Suppressor macrophage treated with lipopolysaccharide for 4 hours (primary cell): ENCODE data around the gene CD4.
A peak's percentile ranks its signal among the peaks of the same experiment; 100 is the strongest.

Source experiments
- DNase-seq: peaks from one replicate; pipeline ENCODE4 v3.0.0-alpha.2; 2020

The CD4 gene

DNA sequence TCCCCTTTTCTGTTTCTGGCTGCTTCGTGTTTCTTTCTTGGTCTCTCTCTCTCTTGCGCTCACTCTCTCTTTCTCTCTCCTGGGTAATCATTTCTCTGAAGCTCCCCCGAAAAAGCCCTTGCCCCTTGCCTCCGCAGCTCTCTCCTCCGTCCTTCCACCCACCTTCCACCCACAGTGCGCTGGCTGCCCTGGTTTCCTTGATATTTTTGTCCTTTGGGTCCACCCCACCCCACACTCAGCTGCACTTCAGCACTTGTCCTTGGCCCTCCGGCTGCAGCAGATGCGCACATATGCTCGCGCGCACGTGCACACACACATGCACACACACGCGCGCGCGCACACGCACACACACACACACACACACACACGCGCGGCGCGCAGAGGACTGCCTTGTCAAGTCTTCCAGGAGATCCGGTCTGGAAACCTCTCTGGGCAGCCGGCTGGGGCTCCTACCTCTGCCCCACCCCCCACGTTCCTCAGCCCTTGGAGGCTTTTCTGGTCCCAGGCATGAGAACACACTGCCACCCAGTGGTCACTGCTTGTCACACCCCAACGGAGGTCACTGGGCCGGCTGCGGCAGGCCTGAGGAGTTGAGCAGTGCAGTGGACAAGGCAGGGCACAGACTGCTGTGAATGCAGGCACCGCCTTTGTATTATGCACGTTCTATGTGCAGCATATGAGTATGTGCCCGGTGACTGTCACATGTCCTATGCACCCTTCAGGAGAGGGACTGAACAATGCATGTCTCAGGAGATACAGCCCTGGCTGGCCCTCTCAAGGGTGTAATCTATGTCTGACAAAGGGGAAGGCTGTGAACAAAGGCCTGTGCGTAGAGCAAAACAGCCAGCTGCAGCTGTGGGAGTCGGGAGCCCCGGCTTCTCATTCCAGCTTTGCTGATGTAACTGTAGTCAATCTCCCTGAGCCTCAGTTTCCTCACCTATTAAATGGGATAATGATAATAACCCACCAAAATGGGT lies 10.5 kb upstream of the CD4 start:
- DNase-seq = peak; percentile 93

DNA sequence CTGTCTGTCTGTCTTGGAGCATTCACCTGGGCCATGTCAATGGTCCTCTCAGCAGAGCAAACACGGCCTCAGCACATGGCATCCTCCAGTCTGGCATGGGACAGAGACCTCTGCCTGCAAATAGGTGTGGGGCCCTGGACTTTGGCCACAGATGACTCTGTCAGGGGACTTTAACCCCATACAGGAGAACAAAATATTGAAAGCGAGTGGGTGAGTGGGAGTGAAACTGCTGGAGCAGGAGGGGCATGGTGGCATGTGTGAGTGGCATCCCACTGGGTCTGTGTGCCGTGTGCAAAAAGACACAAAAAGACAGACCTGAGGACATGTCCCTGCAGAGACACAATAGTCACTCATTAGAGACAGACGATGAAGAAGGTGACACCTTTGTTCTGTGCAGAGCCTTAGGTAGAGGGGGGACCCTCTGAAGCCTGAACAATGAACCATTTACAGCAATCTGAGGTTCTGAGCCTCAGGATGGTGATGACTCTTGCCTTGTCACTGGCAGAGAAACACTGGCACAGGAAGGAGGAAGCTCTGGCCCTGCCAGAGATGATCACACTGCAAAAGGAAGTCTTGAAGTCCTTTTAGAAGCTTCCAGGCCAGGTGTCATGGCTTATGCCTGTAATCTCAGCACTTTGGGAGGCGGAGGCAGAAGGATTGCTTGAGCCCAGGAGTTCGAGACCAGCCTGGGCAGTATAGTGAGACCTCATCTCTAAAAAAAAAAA lies 9.5 kb upstream of the CD4 start:
- DNase-seq = peak; percentile 45

DNA sequence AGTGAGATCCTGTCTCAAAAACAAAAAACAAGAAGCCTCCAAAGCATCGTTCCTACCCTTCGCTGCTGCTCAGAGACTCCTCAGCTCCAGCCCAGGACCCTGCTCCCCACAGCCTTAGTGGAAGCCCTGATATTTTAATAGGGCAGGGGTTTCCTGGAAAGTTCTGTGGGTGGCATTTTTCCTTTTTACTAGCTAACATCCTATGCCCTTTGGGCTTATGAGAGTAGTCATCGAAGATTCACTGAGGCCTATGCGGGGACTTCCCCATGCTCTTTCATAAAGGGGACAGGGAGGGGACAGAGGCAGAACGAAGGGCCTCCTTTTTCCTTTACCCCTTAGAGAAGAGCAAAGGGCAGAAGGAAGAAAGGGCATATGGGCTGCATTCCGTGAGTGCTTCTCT lies 8.8 kb upstream of the CD4 start:
- peak; percentile 48 for DNase-seq

DNA sequence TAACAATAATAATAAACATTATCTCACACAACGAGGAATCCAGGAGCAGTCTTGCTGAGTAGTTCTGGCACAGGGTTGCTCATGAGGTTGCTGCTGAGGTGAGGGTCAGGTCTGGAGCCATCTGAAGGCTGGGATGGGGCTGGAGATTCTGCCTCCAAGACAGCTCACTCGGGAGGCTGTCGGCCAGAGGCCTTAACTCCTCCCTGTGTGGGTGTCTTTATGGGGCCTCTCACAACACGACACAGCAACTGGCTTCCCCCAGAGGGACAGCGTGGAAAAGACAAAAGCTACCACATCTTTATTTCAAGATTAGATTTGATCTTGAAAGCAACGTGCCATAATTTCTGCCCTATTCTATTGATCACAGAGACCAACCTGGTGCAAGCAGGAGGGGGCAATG lies 7.2 kb upstream of the CD4 start:
- no peak for DNase-seq

DNA sequence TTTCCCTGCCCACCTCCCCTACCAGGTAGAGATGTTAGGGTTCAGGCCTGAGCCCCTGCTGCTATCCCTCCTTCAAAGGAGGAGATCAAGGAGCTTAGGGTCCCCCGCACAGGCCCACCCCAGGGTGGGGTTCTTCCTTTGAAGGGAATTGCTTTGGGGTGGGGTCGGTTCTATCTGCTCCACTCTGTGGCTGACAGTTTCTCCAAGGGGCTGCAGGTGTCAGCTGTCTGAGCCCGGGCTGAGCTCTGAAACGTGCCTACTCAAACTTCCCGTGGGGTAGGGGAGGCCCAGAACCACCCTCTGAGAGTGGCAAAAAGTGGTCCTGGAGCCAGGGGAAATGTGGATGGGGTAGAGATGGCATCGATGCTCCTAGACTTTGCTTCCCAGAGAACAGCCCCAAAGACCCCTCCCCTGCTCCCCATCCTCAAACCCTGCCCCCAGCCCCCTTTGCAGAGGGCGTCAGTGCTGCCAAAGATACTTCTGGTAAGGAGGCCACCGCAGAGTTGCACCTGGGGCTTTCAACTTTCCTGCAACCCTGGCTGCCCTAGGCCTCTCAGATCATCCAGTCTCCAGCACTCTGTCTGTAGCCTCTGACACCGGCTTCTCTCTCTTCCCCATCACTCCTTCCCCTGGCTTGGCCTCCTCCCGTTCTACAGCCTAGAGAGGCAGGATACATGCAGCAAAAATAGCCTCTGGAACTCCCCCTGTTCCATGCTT lies 6.3 kb upstream of the CD4 start:
- DNase-seq = no peak

DNA sequence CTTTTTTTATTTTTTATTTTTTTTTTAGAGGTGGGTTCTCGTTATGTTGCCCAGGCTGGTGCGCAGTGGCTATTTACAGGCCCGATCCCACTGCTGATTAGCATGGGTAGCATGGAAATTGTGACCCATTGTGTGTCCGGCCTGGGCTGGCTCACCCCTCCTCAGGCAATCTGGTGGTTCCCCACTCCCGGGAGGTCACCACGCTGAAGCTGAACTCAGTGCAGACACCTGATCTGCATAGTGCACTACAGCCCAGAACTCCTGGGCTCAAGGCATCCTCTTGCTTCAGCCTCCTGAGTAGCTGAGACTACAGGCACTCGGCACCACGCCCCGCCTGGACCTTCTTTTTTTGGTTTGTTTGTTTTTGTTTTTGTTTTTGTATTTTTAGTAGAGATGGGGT lies 5.5 kb upstream of the CD4 start:
- DNase-seq = no peak

DNA sequence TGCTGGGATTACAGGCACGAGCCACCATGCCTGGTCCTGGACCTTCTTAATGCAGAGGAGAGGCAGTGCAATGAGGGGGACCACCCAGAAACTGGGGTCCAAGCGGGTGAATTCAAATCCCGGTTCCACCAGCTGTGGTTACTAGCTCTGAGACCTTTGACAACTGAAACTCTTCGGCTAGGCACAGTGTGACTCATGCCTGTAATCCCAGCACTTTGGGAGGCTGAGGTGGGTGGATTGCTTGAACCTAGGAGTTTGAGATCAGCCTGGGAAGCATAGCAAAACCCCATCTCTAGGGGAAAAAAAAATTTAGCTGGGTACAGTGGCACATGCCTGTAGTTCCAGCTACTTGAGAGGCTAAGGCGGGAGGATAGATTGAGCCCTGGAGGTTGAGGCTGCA lies 5.0 kb upstream of the CD4 start:
- peak; percentile 39 for DNase-seq

DNA sequence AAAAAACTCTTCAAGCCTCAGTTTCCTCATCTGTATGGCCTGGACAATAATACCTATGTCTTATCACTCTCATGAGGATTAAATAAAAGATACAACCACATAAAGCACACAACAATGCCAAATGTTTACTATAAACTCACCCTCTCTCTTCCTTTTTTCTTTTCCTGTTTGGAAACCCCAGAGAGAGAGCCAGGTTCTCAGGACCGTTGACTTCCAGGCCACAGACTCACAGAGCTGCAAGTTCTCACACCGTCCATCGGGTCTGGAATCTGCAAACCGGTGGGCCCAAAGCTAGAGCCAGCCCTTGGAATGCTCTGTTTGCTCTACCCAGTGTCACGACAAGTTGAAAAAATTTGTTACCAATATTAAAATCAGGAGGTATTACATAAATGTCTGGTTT lies 4.6 kb upstream of the CD4 start:
- DNase-seq = peak; percentile 34

DNA sequence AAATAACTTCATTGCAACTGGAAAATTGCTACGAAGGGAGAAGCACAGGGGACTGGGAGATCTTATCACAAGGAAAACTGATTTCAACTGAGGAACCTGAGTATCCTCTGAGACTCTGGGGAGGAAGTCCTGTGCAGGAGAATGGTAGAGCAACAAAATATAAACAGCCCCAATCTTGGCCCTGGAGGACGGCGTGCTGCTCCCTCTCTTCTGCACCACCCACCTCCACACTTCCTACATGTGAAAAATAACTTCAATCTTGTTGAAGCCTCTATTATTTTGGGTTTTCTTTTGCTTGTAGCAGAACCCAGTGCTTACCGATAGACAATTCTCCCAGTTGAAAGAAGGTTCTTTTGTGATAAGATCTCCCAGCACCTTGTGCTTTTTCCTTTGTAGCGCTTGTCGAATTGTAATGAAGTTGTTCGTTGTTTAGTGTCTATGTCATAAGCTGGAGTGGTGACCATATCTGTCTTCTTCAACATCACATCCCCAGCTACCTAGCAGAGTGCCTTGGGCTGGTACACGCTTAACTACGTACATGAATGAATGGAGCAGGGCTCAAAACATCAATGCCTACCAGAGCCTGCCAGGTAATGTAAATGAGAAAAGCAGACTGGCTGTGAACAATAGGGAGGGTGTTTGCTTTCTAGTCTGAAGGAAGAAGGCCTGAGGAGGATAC lies 2.8 kb upstream of the CD4 start:
- DNase-seq = no peak

DNA sequence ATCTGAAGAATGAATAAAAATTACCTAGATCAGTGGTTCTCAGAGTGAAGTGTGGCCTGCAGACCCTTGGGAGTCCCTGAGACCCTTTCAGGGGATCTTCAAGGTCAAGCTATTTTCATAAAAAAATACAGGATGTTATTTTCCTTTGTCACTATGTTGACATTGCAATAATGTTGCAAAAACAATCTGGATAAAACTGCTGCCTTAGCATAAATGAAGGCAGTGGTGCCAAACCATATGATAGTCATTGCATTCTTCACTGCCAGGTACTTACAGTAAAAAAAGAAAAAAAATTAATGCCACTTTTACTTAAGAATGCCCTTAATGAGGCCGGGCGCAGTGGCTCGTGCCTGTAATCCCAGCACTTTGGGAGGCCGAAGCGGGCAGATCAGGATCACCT lies 2.0 kb upstream of the CD4 start:
- DNase-seq = no peak

DNA sequence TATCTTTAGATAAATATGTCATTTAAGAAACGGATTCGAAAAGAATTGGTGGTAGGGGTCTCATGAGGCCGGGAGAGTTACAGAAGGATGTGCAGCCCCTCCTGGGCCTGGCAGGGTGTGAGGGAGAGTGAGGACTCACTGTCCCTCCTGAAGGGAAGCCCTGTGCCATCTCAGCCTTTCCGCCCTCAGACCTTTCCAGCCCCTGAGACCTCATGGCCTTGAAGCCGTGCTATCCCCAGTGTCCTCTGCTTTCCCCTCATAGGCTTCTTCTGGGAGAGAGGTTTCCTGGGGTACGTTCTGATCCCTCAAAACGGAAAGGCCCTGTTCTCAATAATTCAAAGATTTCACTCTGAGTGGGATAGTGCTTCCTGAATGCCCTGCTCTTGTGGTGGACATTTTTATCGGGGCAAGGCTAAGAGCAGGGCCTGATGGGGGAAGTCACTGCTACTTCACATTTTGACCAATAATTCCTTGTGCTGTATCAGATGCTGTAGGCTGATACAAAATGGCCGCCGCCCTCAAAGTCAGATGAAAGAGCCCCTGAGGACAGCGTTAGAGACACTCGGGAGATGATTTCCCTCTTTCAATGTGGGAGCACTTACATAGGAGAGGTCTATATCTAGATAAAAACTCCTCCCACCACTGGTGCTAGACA lies 1.3 kb downstream of the CD4 start:
- DNase-seq = peak; percentile 21

DNA sequence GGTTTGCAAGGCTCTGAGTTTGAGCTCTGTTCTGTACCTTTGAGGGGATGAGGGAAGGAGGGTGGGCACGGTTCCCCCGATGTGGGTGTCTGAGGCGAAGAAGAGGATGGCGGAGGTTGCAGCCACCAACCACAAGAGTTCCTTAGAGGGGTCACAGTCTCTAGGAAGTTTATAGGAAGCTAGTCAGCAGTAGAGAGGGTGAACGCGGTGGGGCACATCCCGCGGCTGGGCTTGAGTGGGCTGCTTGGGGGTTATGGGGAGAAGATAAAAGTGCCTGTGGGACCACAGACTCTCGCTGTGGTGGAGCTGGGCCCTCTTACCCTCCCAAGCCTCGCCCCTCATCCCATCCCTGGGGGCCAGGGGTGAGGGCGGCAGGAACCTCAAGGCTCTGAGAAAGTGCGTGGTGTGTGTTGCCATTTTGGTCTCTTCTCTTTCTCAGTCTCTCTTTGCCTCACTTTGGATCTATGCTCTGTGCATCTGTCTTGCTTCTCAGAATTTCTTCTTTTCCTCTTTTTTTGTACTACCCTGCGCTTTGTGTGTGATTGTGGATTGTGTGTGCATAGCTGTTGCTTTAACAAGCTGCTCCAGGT lies 2.7 kb downstream of the CD4 start:
- DNase-seq = no peak

DNA sequence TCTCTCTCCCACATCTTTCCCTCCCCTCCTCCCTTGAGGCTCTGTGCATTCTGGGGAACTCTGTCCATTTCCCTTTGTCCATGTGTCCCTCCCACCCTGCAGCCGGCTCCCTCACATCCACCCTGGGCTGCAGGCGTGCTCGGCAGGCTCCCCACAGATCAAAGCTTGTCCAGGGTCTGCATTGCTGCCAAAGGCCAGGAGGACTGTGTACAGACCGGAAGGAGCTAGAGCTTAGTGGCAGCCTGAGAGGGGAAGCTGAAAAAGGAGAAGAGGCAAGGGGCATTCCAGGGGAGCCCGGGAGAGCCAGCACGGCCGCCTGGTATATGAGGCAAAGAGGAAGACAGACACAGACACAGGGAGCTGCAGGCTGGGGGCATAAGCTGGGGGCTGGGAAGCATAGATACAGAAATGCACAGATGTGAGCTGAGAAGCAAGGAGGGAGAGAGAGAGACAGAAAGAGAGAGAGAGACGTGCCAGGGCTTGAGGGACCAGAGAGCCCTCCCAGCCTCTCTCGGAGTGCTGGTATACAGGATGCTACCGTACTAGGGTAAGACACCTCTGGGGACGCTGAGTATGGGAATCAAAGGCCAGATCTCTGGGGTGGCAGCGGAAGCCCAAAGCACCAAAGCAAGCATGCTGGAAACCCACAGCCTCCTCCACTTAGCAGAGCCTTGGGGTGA lies 3.3 kb downstream of the CD4 start:
- peak; percentile 87 for DNase-seq

DNA sequence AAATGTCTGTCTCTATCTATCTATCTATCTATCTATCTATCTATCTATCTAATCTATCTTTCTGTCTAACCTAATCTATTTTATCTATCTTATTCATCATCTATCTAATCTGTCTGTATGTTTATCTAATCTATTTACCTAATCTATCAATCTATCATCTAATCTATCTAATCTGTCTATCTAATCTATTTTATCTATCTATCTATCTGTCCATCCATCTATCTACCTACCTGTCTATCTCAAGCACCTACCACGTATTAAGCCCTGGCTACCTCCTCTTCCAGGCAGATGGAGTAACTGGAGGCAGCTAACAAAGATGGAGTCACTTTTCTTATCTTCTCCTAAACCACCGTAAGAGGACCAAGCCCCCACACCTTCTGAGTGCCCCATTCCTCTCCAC lies 5.8 kb downstream of the CD4 start:
- no peak for DNase-seq

DNA sequence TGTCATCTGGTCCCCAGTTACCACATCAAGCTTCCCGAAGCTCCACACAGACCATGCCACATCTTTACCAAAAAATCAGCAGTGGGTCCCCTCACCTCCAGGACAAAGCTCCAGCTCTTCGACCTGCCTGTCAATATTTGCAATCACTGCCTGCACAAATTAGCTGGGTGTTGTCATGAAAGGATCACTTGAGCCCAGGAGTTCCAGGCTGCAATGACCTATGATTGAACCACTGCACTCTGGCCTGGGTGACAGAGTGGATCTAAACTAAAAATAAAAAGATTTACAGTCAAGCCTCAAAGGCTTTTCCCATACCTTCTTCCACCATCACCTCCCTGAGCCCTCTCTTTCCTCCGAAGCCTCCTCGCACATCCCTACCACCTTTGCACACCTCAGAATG lies 7.2 kb downstream of the CD4 start:
- DNase-seq = no peak

DNA sequence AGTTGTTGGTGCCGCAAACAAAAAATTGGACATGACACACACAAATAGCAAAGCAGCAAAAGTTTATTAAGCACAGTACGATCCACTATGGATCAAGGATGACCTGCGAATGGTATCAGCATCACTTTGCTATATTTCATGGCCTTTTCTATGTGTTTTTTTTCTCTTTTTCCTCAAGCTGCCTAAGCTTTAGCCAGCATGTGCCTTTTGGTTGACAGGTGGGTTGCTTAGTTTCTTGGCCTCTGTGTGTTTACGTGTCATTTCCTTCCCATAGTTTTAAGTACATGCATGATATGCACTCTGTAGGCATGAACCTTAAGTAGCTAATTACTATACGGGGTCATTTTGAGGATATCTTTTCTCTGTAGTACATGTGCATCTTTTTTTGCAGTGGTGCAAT lies 9.8 kb downstream of the CD4 start:
- no peak for DNase-seq

DNA sequence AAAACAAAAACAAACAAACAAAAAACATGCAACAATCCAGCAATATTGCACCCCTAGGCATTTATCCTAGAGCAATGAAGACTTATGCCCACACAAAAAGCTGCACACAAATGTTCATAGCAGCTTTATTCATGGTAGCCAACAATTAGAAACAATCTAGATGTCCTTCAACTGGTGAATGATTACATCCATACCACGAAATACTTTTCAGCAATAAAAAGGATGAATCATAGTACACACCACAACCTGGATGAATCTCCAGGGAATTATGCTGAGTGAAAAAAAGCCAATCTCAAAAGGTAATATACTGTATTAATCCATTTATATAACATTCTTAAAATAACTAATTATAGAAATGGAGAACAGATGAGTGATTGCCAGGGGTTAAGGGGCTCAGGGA lies 17.8 kb downstream of the CD4 start:
- no peak for DNase-seq

DNA sequence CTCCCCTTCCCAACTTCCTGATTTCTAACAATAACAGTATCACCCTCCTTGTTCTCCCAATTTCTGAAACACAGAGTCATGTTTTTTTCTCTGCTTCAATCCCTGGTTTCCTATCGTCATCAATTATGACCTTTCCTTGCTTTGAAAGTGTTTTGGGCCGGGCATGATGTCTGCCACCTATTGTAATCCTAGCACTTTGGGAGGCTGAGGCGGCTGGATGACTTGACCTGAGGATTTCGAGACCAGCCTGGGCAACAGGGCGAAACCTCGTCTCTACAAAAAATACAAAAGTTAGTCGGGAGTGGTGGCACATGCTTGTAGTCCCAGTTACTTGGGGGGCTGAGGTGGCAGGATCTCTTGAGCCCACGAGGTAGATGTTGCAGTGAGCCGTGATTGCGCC lies 19.7 kb downstream of the CD4 start:
- DNase-seq = no peak

DNA sequence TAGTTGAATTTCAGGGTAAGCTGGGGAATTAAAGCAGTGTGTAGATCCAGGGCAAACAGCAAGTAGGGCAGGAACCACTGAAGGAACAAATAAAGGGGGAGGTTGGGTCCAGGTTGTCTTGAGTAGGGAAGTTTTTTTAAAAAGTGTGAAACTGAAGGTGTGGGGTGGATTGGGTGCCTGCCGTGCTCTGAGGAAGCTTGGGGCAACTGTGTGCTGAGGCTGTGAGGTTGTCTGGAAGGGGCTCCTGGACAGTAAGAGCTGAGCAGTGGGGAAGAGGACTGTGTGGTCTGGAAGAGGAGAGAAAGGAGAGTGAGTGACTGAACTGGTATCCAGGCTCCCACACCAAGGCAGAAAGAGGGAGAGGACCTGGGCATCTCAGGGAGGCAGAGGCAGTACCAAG lies 21.4 kb downstream of the CD4 start:
- no peak for DNase-seq

DNA sequence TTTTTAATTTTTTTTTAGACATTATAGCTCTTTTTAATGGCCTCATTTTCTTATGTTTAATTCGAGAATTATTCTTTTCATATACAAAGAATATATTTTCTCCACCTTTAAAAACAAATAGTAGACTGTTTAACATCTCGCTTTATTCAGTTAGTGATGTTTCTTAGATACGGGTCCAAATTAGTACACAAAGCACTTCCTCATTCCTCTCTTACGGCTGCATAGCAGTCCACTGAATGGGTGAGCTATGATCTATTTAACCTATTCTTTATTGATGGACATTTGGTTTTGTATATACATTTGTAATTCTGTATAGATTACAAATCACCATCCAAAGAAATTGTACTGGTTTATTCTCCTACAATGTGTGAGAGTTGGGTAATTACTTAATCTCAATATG lies 24.0 kb downstream of the CD4 start:
- DNase-seq = no peak

DNA sequence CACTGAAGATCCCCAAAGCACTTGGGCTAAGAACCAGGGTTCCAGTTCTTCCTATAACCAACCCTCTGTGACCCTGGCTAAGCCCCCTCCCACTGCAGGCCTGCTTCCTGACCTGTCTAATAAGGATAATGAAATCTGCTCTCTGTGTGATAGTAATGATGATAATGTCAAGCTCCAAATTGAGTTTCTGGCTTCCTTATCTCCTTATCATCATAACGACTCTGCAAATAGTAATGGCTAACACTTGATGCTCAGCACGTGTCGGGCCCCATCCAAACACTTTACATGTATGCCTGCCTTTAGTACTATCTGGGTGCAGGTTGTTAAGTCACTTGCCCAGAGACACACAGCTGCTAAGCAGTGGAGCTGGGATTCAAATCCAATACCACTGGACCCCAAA lies 27.3 kb downstream of the CD4 start:
- DNase-seq = no peak

DNA sequence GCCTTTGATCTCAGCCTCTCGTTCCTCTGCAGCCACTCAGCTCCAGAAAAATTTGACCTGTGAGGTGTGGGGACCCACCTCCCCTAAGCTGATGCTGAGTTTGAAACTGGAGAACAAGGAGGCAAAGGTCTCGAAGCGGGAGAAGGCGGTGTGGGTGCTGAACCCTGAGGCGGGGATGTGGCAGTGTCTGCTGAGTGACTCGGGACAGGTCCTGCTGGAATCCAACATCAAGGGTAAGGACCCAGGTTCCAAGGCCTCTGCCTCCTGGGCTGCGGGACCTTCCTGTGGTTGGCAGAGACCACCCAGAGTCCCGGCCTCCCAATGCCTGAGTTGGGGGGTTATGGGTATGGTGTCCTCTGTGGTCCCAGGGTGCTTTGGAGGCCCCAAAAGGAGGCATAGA lies 27.8 kb downstream of the CD4 start:
- DNase-seq = no peak
